Measurements from ENCODE around the gene BLID. TPM values are rescaled to one million over a fixed set of nuclear protein-coding genes. Genes with fewer than 3 reads are reported as not detected.

The BLID gene
- total RNA-seq, 1 experiment from 2014 or later: not detected

DNA sequence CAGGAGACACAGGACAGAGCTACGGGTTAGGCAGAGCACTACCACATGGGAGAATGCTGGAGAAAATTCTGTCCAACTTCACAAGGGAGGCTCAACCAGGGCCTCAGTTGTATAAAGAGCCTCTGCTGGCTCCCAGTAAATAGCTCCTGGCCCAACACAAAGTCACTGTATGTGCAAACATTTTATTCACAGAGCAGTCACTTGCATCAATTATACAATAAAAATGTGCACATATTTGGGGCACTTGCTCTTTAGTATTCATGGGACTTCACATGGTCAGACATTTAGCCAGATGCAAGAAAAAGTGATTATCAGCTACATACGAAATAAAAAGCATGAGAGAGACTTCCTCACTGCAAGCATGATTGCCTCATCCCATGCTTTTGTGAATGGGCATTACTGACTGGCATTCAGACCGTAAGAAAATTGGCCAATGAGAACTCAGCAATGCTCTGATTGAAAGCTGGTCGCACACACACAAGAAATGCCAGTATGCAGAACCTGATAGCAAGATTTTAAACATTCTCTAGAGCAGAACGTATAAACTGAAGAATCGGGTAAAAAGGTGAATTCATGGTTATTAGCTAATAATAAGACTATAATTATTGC lies 39.4 kb downstream of the BLID start:
- Histone ChIP-seq H2BK120ac (ENCODE audit: low read depth, low read length, poor library complexity, severe bottlenecking) (no peak overlapping the region), H4K5ac (ENCODE audit: insufficient read length, low read depth, low read length) (no peak overlapping the region), H3K79me1 (ENCODE audit: insufficient read depth, low read depth, low read length, poor library complexity, severe bottlenecking) (no peaks in the 10 kb centered on the region), H3K4me1 (ENCODE audit: insufficient read depth, low read length) (no peaks in the 10 kb centered on the region; the same call in 1 of the 2 replicates), H3T11ph (ENCODE audit: low read length) (no peak overlapping the region), H3K4me2 (ENCODE audit: insufficient read depth, insufficient read length, low read length) (no peak overlapping the region), H3K9ac (ENCODE audit: extremely low read depth, insufficient read length, low read length) (no peak overlapping the region), H4K20me1 (ENCODE audit: control insufficient read depth, insufficient read depth, insufficient read length) (no peaks in the 10 kb centered on the region), H3K23ac (ENCODE audit: insufficient read length, low read depth, low read length) (no peak overlapping the region), H3K18ac (ENCODE audit: insufficient read length, low read depth, low read length) (no peak overlapping the region), H2BK20ac (ENCODE audit: low read depth, low read length, poor library complexity, severe bottlenecking) (no peak overlapping the region), H2AFZ (ENCODE audit: low read length) (no peak overlapping the region), H3K27ac (ENCODE audit: insufficient read length, low read depth, low read length) (no peak overlapping the region), H2AK5ac (ENCODE audit: insufficient read length, low read length) (no peak overlapping the region), H3K4ac (ENCODE audit: low read depth, low read length) (no peak overlapping the region), H3K23me2 (ENCODE audit: insufficient read length, low read depth, low read length, poor library complexity, severe bottlenecking) (no peaks in the 10 kb centered on the region), H4K8ac (replicated peaks; ENCODE audit: insufficient read length, low read depth, low read length) (no peak overlapping the region), H4K91ac (ENCODE audit: insufficient read length, low read depth, low read length) (no peak overlapping the region), H2BK5ac (ENCODE audit: insufficient read length, low read length) (no peak overlapping the region), H3K14ac (ENCODE audit: insufficient read depth, low read length) (no peak overlapping the region), H2BK12ac (ENCODE audit: insufficient read length, low read depth, low read length) (no peak overlapping the region), H2BK15ac (ENCODE audit: low read depth, low read length) (no peak overlapping the region), H3K27me3 (ENCODE audit: insufficient read depth, low read length) (no peaks in the 10 kb centered on the region), H3K79me2 (ENCODE audit: insufficient read depth, low read length) (no peaks in the 10 kb centered on the region), H3K56ac (ENCODE audit: insufficient read length, low read depth, low read length) (no peak overlapping the region), H3K9me3 (ENCODE audit: control insufficient read depth, low read depth, low read length) (no peaks in the 10 kb centered on the region)
- H3K27ac Mint-ChIP-seq: no peak overlapping the region
- H3K36me3 Mint-ChIP-seq (ENCODE audit: insufficient read depth in 1 of 3, low read depth in 3 of 3): no peaks in the 10 kb centered on the region
- no peaks in the 10 kb centered on the region for H3K9me3 Mint-ChIP-seq
- no peak overlapping the region for H3K4me3 Mint-ChIP-seq
- TF ChIP-seq, protein P1, sequence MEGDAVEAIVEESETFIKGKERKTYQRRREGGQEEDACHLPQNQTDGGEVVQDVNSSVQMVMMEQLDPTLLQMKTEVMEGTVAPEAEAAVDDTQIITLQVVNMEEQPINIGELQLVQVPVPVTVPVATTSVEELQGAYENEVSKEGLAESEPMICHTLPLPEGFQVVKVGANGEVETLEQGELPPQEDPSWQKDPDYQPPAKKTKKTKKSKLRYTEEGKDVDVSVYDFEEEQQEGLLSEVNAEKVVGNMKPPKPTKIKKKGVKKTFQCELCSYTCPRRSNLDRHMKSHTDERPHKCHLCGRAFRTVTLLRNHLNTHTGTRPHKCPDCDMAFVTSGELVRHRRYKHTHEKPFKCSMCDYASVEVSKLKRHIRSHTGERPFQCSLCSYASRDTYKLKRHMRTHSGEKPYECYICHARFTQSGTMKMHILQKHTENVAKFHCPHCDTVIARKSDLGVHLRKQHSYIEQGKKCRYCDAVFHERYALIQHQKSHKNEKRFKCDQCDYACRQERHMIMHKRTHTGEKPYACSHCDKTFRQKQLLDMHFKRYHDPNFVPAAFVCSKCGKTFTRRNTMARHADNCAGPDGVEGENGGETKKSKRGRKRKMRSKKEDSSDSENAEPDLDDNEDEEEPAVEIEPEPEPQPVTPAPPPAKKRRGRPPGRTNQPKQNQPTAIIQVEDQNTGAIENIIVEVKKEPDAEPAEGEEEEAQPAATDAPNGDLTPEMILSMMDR (conservative IDR thresholded peaks at IDR 0.05): no peak
- no CpG with 5 or more reads among the region's 6 CpGs for WGBS (ENCODE audit: extremely low coverage, insufficient read length, low lambda C conversion rate)
- H3K4me1 Mint-ChIP-seq: peaks cover 5% of the 10 kb centered on the region in 2 experiments
- DNase-seq: no peak
- peaks cover 7% of the 10 kb centered on the region for H3K27me3 Mint-ChIP-seq (ENCODE audit: low read depth)
